A673 (cell line): ENCODE measurements around the gene SGMS1.

Experiments used
- EZH2 ChIP-seq: fragments of 200-600 bp; sonication (generic); IDR thresholded peaks from 2 replicates; pipeline ENCODE4 v1.6.1; 2017; ENCODE audit warnings: borderline replicate concordance, low read depth, mild to moderate bottlenecking, mixed read lengths, antibody characterized with exemption, low read length; ENCODE audit not compliant: poor library complexity, severe bottlenecking
- TF ChIP-seq, protein P1 (sequence below): fragments of 300-800, 200-600 bp; sonication (generic); conservative IDR thresholded peaks from 2 replicates; pipeline ENCODE4 v1.5.1; 2017; ENCODE audit warnings: low read depth, mild to moderate bottlenecking, antibody characterized with exemption, low read length, moderate library complexity, mixed read lengths

- no peak for TF ChIP-seq EZH2
- TF ChIP-seq, protein P1, sequence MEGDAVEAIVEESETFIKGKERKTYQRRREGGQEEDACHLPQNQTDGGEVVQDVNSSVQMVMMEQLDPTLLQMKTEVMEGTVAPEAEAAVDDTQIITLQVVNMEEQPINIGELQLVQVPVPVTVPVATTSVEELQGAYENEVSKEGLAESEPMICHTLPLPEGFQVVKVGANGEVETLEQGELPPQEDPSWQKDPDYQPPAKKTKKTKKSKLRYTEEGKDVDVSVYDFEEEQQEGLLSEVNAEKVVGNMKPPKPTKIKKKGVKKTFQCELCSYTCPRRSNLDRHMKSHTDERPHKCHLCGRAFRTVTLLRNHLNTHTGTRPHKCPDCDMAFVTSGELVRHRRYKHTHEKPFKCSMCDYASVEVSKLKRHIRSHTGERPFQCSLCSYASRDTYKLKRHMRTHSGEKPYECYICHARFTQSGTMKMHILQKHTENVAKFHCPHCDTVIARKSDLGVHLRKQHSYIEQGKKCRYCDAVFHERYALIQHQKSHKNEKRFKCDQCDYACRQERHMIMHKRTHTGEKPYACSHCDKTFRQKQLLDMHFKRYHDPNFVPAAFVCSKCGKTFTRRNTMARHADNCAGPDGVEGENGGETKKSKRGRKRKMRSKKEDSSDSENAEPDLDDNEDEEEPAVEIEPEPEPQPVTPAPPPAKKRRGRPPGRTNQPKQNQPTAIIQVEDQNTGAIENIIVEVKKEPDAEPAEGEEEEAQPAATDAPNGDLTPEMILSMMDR = no peak
Measured at GRCh38 chr10:50590935-50591334, 32.8 kb downstream of the SGMS1 start.
